ENCODE results near the gene FADS1.

Gene FADS1

GRCh38 chr11:61817471-61818202 is 834 bp upstream of the FADS1 start:
- DNase-seq = no peak

GRCh38 chr11:61815790-61816735 is 740 bp downstream of the FADS1 start:
- peak; percentile 75 for DNase-seq

- DNase-seq = peak; percentile 81
Measured at GRCh38 chr11:61814958-61815789, 1.6 kb downstream of the FADS1 start.

GRCh38 chr11:61814247-61814957 is 2.4 kb downstream of the FADS1 start:
- DNase-seq = peak; percentile 31

- no peak for DNase-seq
Measured at GRCh38 chr11:61812736-61813411, 3.9 kb downstream of the FADS1 start.

- DNase-seq = no peak
Measured at GRCh38 chr11:61811831-61812230, 5.0 kb downstream of the FADS1 start.

GRCh38 chr11:61810671-61811175 is 6.1 kb downstream of the FADS1 start:
- DNase-seq = no peak

GRCh38 chr11:61806785-61807184 is 10.0 kb downstream of the FADS1 start:
- DNase-seq = no peak

GRCh38 chr11:61805146-61805545 is 11.7 kb downstream of the FADS1 start:
- DNase-seq = no peak

GRCh38 chr11:61803889-61804647 is 12.7 kb downstream of the FADS1 start:
- DNase-seq = no peak

- DNase-seq = no peak
Measured at GRCh38 chr11:61802605-61803004, 14.2 kb downstream of the FADS1 start.

- DNase-seq = no peak
Measured at GRCh38 chr11:61800331-61801281, 16.2 kb downstream of the FADS1 start.

- DNase-seq = no peak
Measured at GRCh38 chr11:61799665-61800284, 17.0 kb downstream of the FADS1 start.

- peak; percentile 68 for DNase-seq
Measured at GRCh38 chr11:61797263-61797944, 19.4 kb downstream of the FADS1 start.

- DNase-seq = no peak
Measured at GRCh38 chr11:61795876-61796526, 20.8 kb downstream of the FADS1 start.

- no peak for DNase-seq
Measured at GRCh38 chr11:61795459-61795858, 21.3 kb downstream of the FADS1 start.

- DNase-seq = no peak
Measured at GRCh38 chr11:61794579-61794978, 22.2 kb downstream of the FADS1 start.

GRCh38 chr11:61793829-61794204 is 23.0 kb downstream of the FADS1 start:
- no peak for DNase-seq

Data from NCI-H2171 treated with DMSO at 0.1 percent for 48 hours (cell line).